Tibial nerve (tissue), 4 donors: ENCODE data around the gene TRMT2A. TPM values are rescaled to one million over a fixed set of nuclear protein-coding genes. Genes with fewer than 3 reads are reported as not detected.

Experiments
- DNase-seq, 2 donors: peaks; one replicate each; pipeline ENCODE4 v3.0.0-alpha.2; 2019; ENCODE audit warnings: low spot score in 2 of 2
- H3K27ac ChIP-seq, 4 donors: fragments of 200-600 bp; sonication (generic) in 3 of 4; one replicate each; pipeline ENCODE4 v1.5.1; 2017 to 2019; ENCODE audit warnings: mild to moderate bottlenecking in 1 of 4
- H3K27me3 ChIP-seq, 2 donors: fragments of 200-600 bp; sonication (generic) in 1 of 2; one replicate each; pipeline versions ENCODE4 v1.5.1 to v1.6.0; 2017 to 2019
- H3K36me3 ChIP-seq, 3 donors: fragments of 200-600 bp; sonication (generic); one replicate each; pipeline ENCODE4 v1.5.1; 2018 to 2019
- H3K4me1 ChIP-seq, 4 donors: fragments of 200-600 bp; sonication (generic) in 3 of 4; one replicate each; pipeline ENCODE4 v1.5.1; 2017 to 2019
- H3K4me3 ChIP-seq, 4 donors: fragments of 200-600 bp; sonication (generic) in 3 of 4; one replicate each; pipeline ENCODE4 v1.5.1; 2017 to 2019; ENCODE audit warnings: mild to moderate bottlenecking in 1 of 4, moderate library complexity in 1 of 4
- H3K9me3 ChIP-seq, 4 donors: fragments of 200-600 bp; sonication (generic) in 3 of 4; one replicate each; pipeline ENCODE4 v1.5.1; 2017 to 2019
- CTCF ChIP-seq, 5 experiments: fragments of 200-600 bp in 3 of 5; fragments of 450-650 bp in 2 of 5; sonication (generic) in 3 of 5; IDR thresholded peaks; one replicate each; pipeline ENCODE4 v1.5.1; 2016 to 2019; ENCODE audit warnings: antibody characterized with exemption in 5 of 5, mild to moderate bottlenecking in 3 of 5, moderate library complexity in 2 of 5
- EP300 ChIP-seq, 2 donors: sonication (generic); formaldehyde crosslinking; IDR thresholded peaks; one replicate each; pipeline ENCODE4 v1.6.1; 2017; ENCODE audit warnings: antibody characterized with exemption in 2 of 2, mild to moderate bottlenecking in 1 of 2
- POLR2A ChIP-seq, 2 donors: fragments of 450-650 bp; IDR thresholded peaks; one replicate each; pipeline ENCODE4 v1.6.1; 2017; ENCODE audit warnings: antibody characterized with exemption in 2 of 2, mild to moderate bottlenecking in 2 of 2, moderate library complexity in 2 of 2
- WGBS, 2 donors: methylation state at CpG; one replicate each; pipeline ENCODE4 v1.1.5; 2018; 5-methylcytosine and 5-hydroxymethylcytosine counted together
- total RNA-seq, 4 donors: library from RNA; depleted of rRNA; stranded (reverse); fragments of >200 nt; gene quantifications; one replicate each; pipeline ENCODE4 v1.1.0, GENCODE V29; 2016

TRMT2A gene
- total RNA-seq, 4 donors from 2014 or later: 39.0 to 139 (median 55.9) TPM

- Histone ChIP-seq H3K9me3 (no peaks in the 10 kb centered on the region), H3K36me3 (peaks cover 0 to 95% (median 34%) of the 10 kb centered on the region in 3 donors), H3K4me3 (no peak overlapping the region), H3K27me3 (no peaks in the 10 kb centered on the region), H3K4me1 (peaks cover 0 to 11% (median 8%) of the 10 kb centered on the region in 4 donors), H3K27ac (no peak overlapping the region)
- TF ChIP-seq CTCF (IDR thresholded peaks at IDR 0.05) (no peak), POLR2A (IDR thresholded peaks at IDR 0.05) (no peak), EP300 (IDR thresholded peaks at IDR 0.05) (no peak)
- DNase-seq: no peak
- 80 to 85% methylated on average over 12 to 13 of the region's 13 CpGs for WGBS, 2 donors
Observed at GRCh38 chr22:20107951-20108756, 8.9 kb downstream of the TRMT2A start.

GRCh38 chr22:20107471-20107901 lies 9.5 kb downstream of the TRMT2A start:
- no peak overlapping the region for H3K4me3 ChIP-seq
- H3K27me3 ChIP-seq: no peaks in the 10 kb centered on the region
- DNase-seq: no peak
- H3K4me1 ChIP-seq: peaks cover 0 to 9% (median 5%) of the 10 kb centered on the region in 4 donors
- H3K27ac ChIP-seq: no peak overlapping the region
- TF ChIP-seq POLR2A (IDR thresholded peaks at IDR 0.05): no peak
- TF ChIP-seq CTCF (IDR thresholded peaks at IDR 0.05): no peak
- TF ChIP-seq EP300 (IDR thresholded peaks at IDR 0.05): no peak
- H3K9me3 ChIP-seq: no peaks in the 10 kb centered on the region
- WGBS, 2 donors: 90 to 97% methylated on average over 7 of the region's 7 CpGs
- H3K36me3 ChIP-seq: peaks cover 0 to 95% (median 33%) of the 10 kb centered on the region in 3 donors

- Histone ChIP-seq H3K36me3 (peaks cover 0 to 95% (median 33%) of the 10 kb centered on the region in 3 donors), H3K27me3 (no peaks in the 10 kb centered on the region), H3K9me3 (no peaks in the 10 kb centered on the region), H3K27ac (no peak overlapping the region), H3K4me3 (no peak overlapping the region), H3K4me1 (peaks cover 0 to 2% (median 0%) of the 10 kb centered on the region in 4 donors)
- no peak for DNase-seq
- TF ChIP-seq EP300 (IDR thresholded peaks at IDR 0.05): no peak
- TF ChIP-seq POLR2A (IDR thresholded peaks at IDR 0.05): no peak
- no peak for TF ChIP-seq CTCF (IDR thresholded peaks at IDR 0.05)
- WGBS, 2 donors: 91 to 93% methylated on average over 9 to 10 of the region's 10 CpGs
Observed at GRCh38 chr22:20106849-20107237, 10.2 kb downstream of the TRMT2A start.

GRCh38 chr22:20106205-20106848 lies 10.7 kb downstream of the TRMT2A start:
- no peak for TF ChIP-seq CTCF (IDR thresholded peaks at IDR 0.05)
- TF ChIP-seq POLR2A (IDR thresholded peaks at IDR 0.05): no peak
- TF ChIP-seq EP300 (IDR thresholded peaks at IDR 0.05): no peak
- no peaks in the 10 kb centered on the region for H3K9me3 ChIP-seq
- H3K36me3 ChIP-seq: peaks cover 0 to 95% (median 33%) of the 10 kb centered on the region in 3 donors
- WGBS, 2 donors: 89 to 91% methylated on average over 18 to 20 of the region's 20 CpGs
- no peak for DNase-seq
- H3K27ac ChIP-seq: no peak overlapping the region
- no peaks in the 10 kb centered on the region for H3K4me1 ChIP-seq
- H3K27me3 ChIP-seq: no peaks in the 10 kb centered on the region
- H3K4me3 ChIP-seq: no peak overlapping the region
